Skeletal muscle tissue (tissue), 4 donors: ENCODE data around the gene ATXN7L1. TPM values are rescaled to one million over a fixed set of nuclear protein-coding genes. Genes with fewer than 3 reads are reported as not detected.

Experiments used
- H3K27ac ChIP-seq: one replicate; pipeline ENCODE4 v1.7.0; 2013; ENCODE audit warnings: mild to moderate bottlenecking, low read depth, low read length, inconsistent platforms
- H3K27me3 ChIP-seq, 3 donors: one replicate each; pipeline ENCODE4 v1.7.0; 2013; ENCODE audit warnings: low read length in 3 of 3; ENCODE audit not compliant: control insufficient read depth in 3 of 3, insufficient read depth in 3 of 3
- H3K36me3 ChIP-seq, 3 donors: one replicate each; pipeline ENCODE4 v1.7.0; 2013; ENCODE audit warnings: low read length in 3 of 3; ENCODE audit not compliant: control insufficient read depth in 3 of 3, insufficient read depth in 3 of 3
- H3K4me1 ChIP-seq, 3 donors: one replicate each; pipeline ENCODE4 v1.7.0; 2013; ENCODE audit warnings: low read length in 3 of 3, mild to moderate bottlenecking in 3 of 3; ENCODE audit not compliant: control insufficient read depth in 3 of 3, insufficient read depth in 3 of 3
- H3K4me3 ChIP-seq, 3 donors: one replicate each; pipeline ENCODE4 v1.7.0; 2013; ENCODE audit warnings: low read length in 3 of 3
- H3K9ac ChIP-seq, 3 donors: one replicate each; pipeline ENCODE4 v1.7.0; 2013; ENCODE audit warnings: low read length in 3 of 3, mild to moderate bottlenecking in 3 of 3, moderate library complexity in 2 of 3, low read depth in 1 of 3
- H3K9me3 ChIP-seq, 3 donors: one replicate each; pipeline ENCODE4 v1.7.0; 2013; ENCODE audit warnings: low read length in 3 of 3; ENCODE audit not compliant: control insufficient read depth in 3 of 3
- total RNA-seq: library from RNA; depleted of rRNA; stranded (reverse); fragments of >200 nt; gene quantifications from one replicate; pipeline ENCODE4 v1.2.3, GENCODE V29; 2014
- donor health status: Osteomylitis.

ATXN7L1 gene
- total RNA-seq, 1 donor from 2014 or later: 6.3 TPM

GRCh38 chr7:105819559-105819958 is 56.8 kb downstream of the ATXN7L1 start:
- H3K9ac ChIP-seq: no peak overlapping the region
- H3K4me3 ChIP-seq: no peak overlapping the region
- no peaks in the 10 kb centered on the region for H3K36me3 ChIP-seq
- H3K9me3 ChIP-seq: no peaks in the 10 kb centered on the region
- H3K27me3 ChIP-seq: no peaks in the 10 kb centered on the region
- peaks cover 0 to 4% (median 0%) of the 10 kb centered on the region in 3 donors for H3K4me1 ChIP-seq
- no peak overlapping the region for H3K27ac ChIP-seq

DNA sequence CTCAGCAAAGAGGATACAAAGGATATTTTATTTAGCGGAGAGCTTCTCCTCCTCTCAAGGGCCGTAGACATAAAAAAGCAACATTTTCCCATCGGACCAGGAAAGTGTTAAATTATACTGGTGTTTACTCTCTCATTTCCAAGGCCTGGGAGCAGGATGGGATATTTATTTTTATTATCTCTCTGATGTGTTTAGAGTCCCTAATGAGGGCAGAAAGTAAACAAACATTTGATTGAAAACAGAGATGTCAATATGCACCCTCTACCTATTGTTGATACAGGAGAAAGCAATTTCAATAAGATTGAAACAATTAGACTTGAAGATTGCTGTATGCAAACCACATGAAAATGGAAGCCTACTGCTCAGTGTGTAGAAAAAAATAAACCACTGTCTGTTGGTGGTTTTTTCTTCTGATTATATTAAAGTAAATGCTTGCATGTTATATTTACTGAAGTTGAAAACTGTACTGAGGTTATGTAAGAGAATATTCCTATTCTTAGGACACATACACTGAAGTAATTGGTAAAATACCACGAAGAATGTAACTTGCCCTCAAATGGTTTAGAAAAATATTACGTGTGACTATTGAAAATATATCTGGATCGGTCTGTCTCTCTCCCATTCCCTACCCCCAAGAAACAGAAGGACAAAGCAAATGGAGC is 59.3 kb downstream of the ATXN7L1 start:
- H3K36me3 ChIP-seq: no peaks in the 10 kb centered on the region
- H3K4me3 ChIP-seq: no peak overlapping the region
- H3K9me3 ChIP-seq: no peaks in the 10 kb centered on the region
- no peak overlapping the region for H3K9ac ChIP-seq
- no peaks in the 10 kb centered on the region for H3K27me3 ChIP-seq
- peaks cover 0 to 4% (median 0%) of the 10 kb centered on the region in 3 donors for H3K4me1 ChIP-seq
- H3K27ac ChIP-seq: no peak overlapping the region

DNA sequence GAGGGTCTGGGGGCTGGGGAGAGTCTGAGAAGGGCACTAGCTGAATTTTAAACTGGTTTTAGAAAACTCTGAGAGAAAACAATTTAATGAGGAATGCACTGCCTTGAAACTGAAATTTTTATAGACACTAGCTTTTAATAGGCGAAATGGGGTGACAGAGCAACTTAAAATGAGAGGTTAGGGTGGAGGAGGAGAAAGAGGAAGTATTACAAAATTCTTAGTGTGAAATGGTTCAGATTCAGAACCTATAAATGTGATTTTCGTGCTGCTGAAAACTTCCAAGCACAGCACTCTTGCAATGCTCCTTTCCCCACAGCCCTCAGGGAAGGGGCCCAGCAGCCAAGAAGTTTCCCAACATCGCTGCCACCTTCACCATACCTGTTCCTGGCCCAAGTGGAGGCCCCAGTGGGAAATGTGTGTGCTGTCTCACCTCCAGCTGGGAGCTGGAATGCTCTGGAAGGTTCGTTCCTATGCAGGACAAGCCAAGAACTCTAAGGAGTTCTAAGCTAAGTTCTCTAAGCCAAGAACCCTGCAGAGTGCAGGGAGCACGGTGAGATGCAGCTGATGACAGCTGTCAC is 60.0 kb downstream of the ATXN7L1 start:
- Histone ChIP-seq H3K36me3 (no peaks in the 10 kb centered on the region), H3K27ac (no peak overlapping the region), H3K9me3 (no peaks in the 10 kb centered on the region), H3K4me1 (peaks cover 0 to 4% (median 0%) of the 10 kb centered on the region in 3 donors), H3K4me3 (no peak overlapping the region), H3K27me3 (no peaks in the 10 kb centered on the region), H3K9ac (no peak overlapping the region)

DNA sequence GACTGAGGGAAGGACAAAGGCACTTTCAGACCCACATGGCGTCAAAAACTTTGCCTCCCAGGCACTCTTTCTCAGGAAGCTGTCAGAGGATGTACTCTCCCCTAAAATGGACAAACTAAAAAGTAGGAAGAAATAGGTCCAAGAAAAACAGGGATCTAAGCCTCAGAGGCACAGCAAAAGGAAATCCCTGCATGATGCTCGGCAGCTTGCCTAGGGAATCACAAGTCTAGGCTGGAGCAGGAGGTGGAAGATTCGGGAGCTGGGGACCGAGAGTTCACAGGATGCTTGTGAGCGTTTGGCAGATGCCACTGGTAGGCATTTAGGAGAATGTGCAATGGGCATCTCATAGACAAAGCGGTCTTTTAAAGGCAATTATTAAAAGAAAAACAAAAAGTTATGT is 60.8 kb downstream of the ATXN7L1 start:
- no peaks in the 10 kb centered on the region for H3K36me3 ChIP-seq
- peaks cover 0 to 4% (median 0%) of the 10 kb centered on the region in 3 donors for H3K4me1 ChIP-seq
- no peak overlapping the region for H3K9ac ChIP-seq
- no peaks in the 10 kb centered on the region for H3K9me3 ChIP-seq
- H3K4me3 ChIP-seq: no peak overlapping the region
- no peaks in the 10 kb centered on the region for H3K27me3 ChIP-seq
- H3K27ac ChIP-seq: no peak overlapping the region

DNA sequence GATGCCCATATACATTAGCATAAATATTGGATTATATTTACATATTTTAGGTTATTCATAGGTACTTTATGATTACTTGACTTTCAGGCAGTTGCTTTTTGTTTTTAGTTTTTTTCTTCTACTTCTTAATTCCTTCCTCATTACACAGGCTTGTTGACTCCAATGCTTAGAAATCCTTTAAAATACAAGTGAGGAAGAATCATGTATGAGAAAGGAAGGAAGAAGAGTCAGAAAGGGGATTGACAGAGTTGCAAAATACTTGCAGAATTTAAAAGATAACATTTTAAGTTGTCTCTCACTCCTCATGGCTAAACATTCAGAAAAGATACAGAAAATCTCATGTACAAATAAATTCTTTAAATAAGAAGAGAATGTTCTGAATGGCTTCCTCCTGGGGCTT is 61.9 kb downstream of the ATXN7L1 start:
- H3K9ac ChIP-seq: no peak overlapping the region

DNA sequence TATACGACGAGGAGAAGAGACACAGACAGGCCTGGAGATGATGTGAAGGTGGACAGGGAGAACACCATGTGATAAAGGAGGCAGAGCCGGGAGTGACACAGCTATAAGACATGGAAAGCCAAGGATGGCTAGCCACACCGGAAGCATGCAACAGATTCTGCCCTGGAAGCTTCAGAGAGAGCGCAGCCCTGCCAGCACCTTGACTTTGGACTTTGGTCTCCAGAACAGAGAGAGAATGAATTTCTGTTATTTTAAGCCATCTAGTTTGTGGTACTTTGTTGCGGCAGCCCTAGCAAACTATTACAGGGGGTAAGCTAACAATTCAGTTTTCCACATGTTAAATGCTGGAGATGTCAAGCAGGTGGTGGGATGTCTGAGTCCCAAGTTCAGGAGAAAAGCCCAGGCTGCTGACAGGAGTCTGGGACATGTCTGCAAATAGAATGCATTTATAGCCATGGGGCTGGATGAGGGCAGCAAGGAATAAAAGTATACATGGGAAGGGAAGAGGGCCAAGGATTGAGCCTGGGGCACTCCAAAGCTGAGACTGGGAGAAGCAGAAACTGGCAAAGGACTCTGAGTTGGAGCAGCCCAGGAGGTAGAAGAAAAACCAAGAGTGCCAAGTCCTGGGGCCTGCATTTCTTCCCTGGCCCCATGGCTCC is 65.1 kb downstream of the ATXN7L1 start:
- Histone ChIP-seq H3K4me1 (peaks cover 0 to 8% (median 3%) of the 10 kb centered on the region in 3 donors), H3K9me3 (no peaks in the 10 kb centered on the region), H3K27me3 (no peaks in the 10 kb centered on the region), H3K9ac (no peak overlapping the region), H3K36me3 (no peaks in the 10 kb centered on the region), H3K27ac (no peak overlapping the region), H3K4me3 (no peak overlapping the region)

More for the DNA sequence above, 61.9 kb downstream of the ATXN7L1 start:
- Histone ChIP-seq H3K27me3 (no peaks in the 10 kb centered on the region), H3K4me1 (peaks cover 0 to 4% (median 0%) of the 10 kb centered on the region in 3 donors), H3K4me3 (no peak overlapping the region), H3K9me3 (no peaks in the 10 kb centered on the region), H3K36me3 (no peaks in the 10 kb centered on the region), H3K27ac (no peak overlapping the region)

GRCh38 chr7:105810556-105810955 is 65.8 kb downstream of the ATXN7L1 start:
- Histone ChIP-seq H3K4me1 (peaks cover under 1 to 11% (median 3%) of the 10 kb centered on the region in 3 donors), H3K4me3 (no peak overlapping the region), H3K36me3 (no peaks in the 10 kb centered on the region), H3K9ac (no peak overlapping the region), H3K27ac (no peak overlapping the region), H3K9me3 (no peaks in the 10 kb centered on the region), H3K27me3 (no peaks in the 10 kb centered on the region)

- Histone ChIP-seq H3K9ac (no peak overlapping the region), H3K4me3 (no peak overlapping the region), H3K9me3 (no peaks in the 10 kb centered on the region), H3K36me3 (no peaks in the 10 kb centered on the region), H3K27ac (no peak overlapping the region), H3K27me3 (no peaks in the 10 kb centered on the region), H3K4me1 (peaks cover 3 to 15% (median 4%) of the 10 kb centered on the region in 3 donors)
These were observed 67.5 kb downstream of the ATXN7L1 start for GRCh38 chr7:105808703-105809590.

DNA sequence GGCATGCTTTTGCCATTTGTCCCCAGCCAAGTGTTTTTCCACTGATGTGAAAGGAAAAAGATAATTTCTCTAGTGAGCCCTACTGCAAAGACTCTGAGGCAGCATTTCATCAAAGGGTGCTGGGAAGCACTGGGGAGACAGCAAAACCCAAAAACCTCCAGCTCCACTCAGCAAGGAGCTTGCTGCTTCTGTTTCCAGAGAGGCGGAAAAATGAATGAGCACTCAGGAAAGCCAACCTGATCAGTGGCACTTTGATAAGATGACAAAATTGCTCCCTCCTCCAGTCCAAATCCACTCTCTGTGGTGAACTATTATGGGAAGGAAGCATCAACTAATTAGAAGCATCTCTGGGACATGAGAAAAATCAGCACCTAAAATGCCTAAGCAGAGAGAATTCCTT is 68.2 kb downstream of the ATXN7L1 start:
- Histone ChIP-seq H3K27ac (no peak overlapping the region), H3K27me3 (no peaks in the 10 kb centered on the region), H3K9me3 (no peaks in the 10 kb centered on the region), H3K4me3 (no peak overlapping the region), H3K4me1 (peaks cover 3 to 15% (median 4%) of the 10 kb centered on the region in 3 donors), H3K9ac (no peak overlapping the region), H3K36me3 (no peaks in the 10 kb centered on the region)
